ENCODE data around the gene DNAH10.
A peak's percentile ranks its signal among the peaks of the same experiment; 100 is the strongest.

Gene DNAH10

GRCh38 chr12:123950476-123951349, 188.6 kb downstream of the DNAH10 start:
- no peak for DNase-seq

GRCh38 chr12:123951467-123951866, 189.4 kb downstream of the DNAH10 start:
- DNase-seq = no peak

GRCh38 chr12:123952037-123952436, 189.9 kb downstream of the DNAH10 start:
- no peak for DNase-seq

- DNase-seq = no peak
These were observed 192.7 kb downstream of the DNAH10 start for GRCh38 chr12:123954647-123955350.

- DNase-seq = no peak
These were observed 194.1 kb downstream of the DNAH10 start for GRCh38 chr12:123956249-123956648.

GRCh38 chr12:123957196-123957595, 195.1 kb downstream of the DNAH10 start:
- no peak for DNase-seq

GRCh38 chr12:123958462-123958861, 196.4 kb downstream of the DNAH10 start:
- no peak for DNase-seq

GRCh38 chr12:123958876-123959275, 196.8 kb downstream of the DNAH10 start:
- DNase-seq = no peak

GRCh38 chr12:123960029-123960735, 198.1 kb downstream of the DNAH10 start:
- DNase-seq = no peak

- no peak for DNase-seq
These were observed 198.8 kb downstream of the DNAH10 start for GRCh38 chr12:123960856-123961255.

- DNase-seq = no peak
These were observed 199.7 kb downstream of the DNAH10 start for GRCh38 chr12:123961585-123962345.

- DNase-seq = no peak
These were observed 200.4 kb downstream of the DNAH10 start for GRCh38 chr12:123962513-123962912.

GRCh38 chr12:123963821-123964220, 201.7 kb downstream of the DNAH10 start:
- no peak for DNase-seq

- DNase-seq = no peak
These were observed 203.3 kb downstream of the DNAH10 start for GRCh38 chr12:123965382-123965781.

- no peak for DNase-seq
These were observed 204.5 kb downstream of the DNAH10 start for GRCh38 chr12:123966596-123966995.

GRCh38 chr12:123967121-123967586, 205.1 kb downstream of the DNAH10 start:
- DNase-seq = no peak

GRCh38 chr12:123971449-123971769, 209.3 kb downstream of the DNAH10 start:
- no peak for DNase-seq

GRCh38 chr12:123971770-123972456, 209.8 kb downstream of the DNAH10 start:
- DNase-seq = peak; percentile 3

- peak; percentile 87 for DNase-seq
These were observed 210.6 kb downstream of the DNAH10 start, which contains the start of the genes CCDC92 and ZNF664 for GRCh38 chr12:123972457-123973401. TSS of gene CCDC92 (minus strand) at chr12:123972831. CDS start at chr12:123944305, 28,526 bp downstream. TSS of gene ZNF664 (plus strand) at chr12:123973215. CDS start at chr12:124012145, 38,930 bp downstream.

GRCh38 chr12:123973552-123974341, 211.6 kb downstream of the DNAH10 start:
- peak; percentile 3 for DNase-seq

Data from NCI-H1092 (cell line).